ENCODE measurements around the gene FHL2. TPM values are rescaled to one million over a fixed set of nuclear protein-coding genes. Genes with fewer than 3 reads are reported as not detected.

The FHL2 gene
- total RNA-seq, 1 experiment from 2014 or later = 21.1 TPM

DNA sequence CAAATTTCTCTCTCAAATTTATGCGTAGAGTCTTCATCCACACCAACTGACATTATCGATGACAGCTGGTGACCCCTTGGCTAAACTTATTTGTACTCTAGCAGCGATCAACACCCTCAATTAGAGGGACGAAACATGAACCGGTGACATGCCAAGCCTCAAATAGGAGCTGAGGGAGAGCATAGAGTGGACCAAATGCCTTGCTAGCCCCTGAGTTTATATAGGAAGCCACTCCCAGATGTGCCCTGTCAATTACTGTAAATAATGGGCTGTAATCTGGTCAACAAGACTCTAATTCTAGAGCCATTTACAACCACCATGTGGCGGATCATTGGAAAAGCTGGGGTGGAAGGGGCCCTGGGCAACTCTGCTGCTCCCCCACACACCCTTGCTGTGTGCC lies 47.6 kb upstream of the FHL2 start:
- Mint-ChIP-seq H3K36me3 (no peaks in the 10 kb centered on the region), H3K27me3 (ENCODE audit: low read depth) (no peaks in the 10 kb centered on the region; the same call in 1 of the 2 replicates), H3K4me1 (peaks cover 16% of the 10 kb centered on the region), H3K9me3 (no peaks in the 10 kb centered on the region), H3K27ac (no peak overlapping the region), H3K4me3 (no peak overlapping the region)
- DNase-seq (ENCODE audit: low spot score) = no peak
- CTCF ChIA-PET = no interaction called here
- POLR2A ChIA-PET = no interaction called here
- no peak for ATAC-seq
- TF ChIP-seq IRF2 (CRISPR knock-in tag; IDR thresholded peaks at IDR 0.05; ENCODE audit: borderline replicate concordance, low read depth) = no peak
- no peak for TF ChIP-seq ZNF138 (CRISPR knock-in tag; conservative IDR thresholded peaks at IDR 0.05)
- TF ChIP-seq ZNF121 (CRISPR knock-in tag; IDR thresholded peaks at IDR 0.05) = no peak
- TF ChIP-seq CREB1 (CRISPR knock-in tag; IDR thresholded peaks at IDR 0.05) = no peak
- no peak for TF ChIP-seq PRRX2 (CRISPR knock-in tag; IDR thresholded peaks at IDR 0.05)
- no peak for TF ChIP-seq OVOL2 (CRISPR knock-in tag; IDR thresholded peaks at IDR 0.05; ENCODE audit: borderline replicate concordance)
- TF ChIP-seq, protein P1, sequence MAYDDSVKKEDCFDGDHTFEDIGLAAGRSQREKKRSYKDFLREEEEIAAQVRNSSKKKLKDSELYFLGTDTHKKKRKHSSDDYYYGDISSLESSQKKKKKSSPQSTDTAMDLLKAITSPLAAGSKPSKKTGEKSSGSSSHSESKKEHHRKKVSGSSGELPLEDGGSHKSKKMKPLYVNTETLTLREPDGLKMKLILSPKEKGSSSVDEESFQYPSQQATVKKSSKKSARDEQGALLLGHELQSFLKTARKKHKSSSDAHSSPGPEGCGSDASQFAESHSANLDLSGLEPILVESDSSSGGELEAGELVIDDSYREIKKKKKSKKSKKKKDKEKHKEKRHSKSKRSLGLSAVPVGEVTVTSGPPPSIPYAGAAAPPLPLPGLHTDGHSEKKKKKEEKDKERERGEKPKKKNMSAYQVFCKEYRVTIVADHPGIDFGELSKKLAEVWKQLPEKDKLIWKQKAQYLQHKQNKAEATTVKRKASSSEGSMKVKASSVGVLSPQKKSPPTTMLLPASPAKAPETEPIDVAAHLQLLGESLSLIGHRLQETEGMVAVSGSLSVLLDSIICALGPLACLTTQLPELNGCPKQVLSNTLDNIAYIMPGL (CRISPR knock-in tag; IDR thresholded peaks at IDR 0.05) = no peak
- TF ChIP-seq, protein P2, sequence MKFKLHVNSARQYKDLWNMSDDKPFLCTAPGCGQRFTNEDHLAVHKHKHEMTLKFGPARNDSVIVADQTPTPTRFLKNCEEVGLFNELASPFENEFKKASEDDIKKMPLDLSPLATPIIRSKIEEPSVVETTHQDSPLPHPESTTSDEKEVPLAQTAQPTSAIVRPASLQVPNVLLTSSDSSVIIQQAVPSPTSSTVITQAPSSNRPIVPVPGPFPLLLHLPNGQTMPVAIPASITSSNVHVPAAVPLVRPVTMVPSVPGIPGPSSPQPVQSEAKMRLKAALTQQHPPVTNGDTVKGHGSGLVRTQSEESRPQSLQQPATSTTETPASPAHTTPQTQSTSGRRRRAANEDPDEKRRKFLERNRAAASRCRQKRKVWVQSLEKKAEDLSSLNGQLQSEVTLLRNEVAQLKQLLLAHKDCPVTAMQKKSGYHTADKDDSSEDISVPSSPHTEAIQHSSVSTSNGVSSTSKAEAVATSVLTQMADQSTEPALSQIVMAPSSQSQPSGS (CRISPR knock-in tag; IDR thresholded peaks at IDR 0.05; ENCODE audit: borderline replicate concordance, low read depth) = no peak
- no peak for TF ChIP-seq NFYB (CRISPR knock-in tag; conservative IDR thresholded peaks at IDR 0.05; ENCODE audit: low read depth)
- no peak for TF ChIP-seq ZNF423 (CRISPR knock-in tag; IDR thresholded peaks at IDR 0.05)
- TF ChIP-seq, protein P3, sequence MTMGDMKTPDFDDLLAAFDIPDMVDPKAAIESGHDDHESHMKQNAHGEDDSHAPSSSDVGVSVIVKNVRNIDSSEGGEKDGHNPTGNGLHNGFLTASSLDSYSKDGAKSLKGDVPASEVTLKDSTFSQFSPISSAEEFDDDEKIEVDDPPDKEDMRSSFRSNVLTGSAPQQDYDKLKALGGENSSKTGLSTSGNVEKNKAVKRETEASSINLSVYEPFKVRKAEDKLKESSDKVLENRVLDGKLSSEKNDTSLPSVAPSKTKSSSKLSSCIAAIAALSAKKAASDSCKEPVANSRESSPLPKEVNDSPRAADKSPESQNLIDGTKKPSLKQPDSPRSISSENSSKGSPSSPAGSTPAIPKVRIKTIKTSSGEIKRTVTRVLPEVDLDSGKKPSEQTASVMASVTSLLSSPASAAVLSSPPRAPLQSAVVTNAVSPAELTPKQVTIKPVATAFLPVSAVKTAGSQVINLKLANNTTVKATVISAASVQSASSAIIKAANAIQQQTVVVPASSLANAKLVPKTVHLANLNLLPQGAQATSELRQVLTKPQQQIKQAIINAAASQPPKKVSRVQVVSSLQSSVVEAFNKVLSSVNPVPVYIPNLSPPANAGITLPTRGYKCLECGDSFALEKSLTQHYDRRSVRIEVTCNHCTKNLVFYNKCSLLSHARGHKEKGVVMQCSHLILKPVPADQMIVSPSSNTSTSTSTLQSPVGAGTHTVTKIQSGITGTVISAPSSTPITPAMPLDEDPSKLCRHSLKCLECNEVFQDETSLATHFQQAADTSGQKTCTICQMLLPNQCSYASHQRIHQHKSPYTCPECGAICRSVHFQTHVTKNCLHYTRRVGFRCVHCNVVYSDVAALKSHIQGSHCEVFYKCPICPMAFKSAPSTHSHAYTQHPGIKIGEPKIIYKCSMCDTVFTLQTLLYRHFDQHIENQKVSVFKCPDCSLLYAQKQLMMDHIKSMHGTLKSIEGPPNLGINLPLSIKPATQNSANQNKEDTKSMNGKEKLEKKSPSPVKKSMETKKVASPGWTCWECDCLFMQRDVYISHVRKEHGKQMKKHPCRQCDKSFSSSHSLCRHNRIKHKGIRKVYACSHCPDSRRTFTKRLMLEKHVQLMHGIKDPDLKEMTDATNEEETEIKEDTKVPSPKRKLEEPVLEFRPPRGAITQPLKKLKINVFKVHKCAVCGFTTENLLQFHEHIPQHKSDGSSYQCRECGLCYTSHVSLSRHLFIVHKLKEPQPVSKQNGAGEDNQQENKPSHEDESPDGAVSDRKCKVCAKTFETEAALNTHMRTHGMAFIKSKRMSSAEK (CRISPR knock-in tag; IDR thresholded peaks at IDR 0.05; ENCODE audit: borderline replicate concordance) = no peak
- TF ChIP-seq, protein P4, sequence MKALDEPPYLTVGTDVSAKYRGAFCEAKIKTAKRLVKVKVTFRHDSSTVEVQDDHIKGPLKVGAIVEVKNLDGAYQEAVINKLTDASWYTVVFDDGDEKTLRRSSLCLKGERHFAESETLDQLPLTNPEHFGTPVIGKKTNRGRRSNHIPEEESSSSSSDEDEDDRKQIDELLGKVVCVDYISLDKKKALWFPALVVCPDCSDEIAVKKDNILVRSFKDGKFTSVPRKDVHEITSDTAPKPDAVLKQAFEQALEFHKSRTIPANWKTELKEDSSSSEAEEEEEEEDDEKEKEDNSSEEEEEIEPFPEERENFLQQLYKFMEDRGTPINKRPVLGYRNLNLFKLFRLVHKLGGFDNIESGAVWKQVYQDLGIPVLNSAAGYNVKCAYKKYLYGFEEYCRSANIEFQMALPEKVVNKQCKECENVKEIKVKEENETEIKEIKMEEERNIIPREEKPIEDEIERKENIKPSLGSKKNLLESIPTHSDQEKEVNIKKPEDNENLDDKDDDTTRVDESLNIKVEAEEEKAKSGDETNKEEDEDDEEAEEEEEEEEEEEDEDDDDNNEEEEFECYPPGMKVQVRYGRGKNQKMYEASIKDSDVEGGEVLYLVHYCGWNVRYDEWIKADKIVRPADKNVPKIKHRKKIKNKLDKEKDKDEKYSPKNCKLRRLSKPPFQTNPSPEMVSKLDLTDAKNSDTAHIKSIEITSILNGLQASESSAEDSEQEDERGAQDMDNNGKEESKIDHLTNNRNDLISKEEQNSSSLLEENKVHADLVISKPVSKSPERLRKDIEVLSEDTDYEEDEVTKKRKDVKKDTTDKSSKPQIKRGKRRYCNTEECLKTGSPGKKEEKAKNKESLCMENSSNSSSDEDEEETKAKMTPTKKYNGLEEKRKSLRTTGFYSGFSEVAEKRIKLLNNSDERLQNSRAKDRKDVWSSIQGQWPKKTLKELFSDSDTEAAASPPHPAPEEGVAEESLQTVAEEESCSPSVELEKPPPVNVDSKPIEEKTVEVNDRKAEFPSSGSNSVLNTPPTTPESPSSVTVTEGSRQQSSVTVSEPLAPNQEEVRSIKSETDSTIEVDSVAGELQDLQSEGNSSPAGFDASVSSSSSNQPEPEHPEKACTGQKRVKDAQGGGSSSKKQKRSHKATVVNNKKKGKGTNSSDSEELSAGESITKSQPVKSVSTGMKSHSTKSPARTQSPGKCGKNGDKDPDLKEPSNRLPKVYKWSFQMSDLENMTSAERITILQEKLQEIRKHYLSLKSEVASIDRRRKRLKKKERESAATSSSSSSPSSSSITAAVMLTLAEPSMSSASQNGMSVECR (CRISPR knock-in tag; IDR thresholded peaks at IDR 0.05; ENCODE audit: borderline replicate concordance) = no peak
- TF ChIP-seq ZBTB21 (CRISPR knock-in tag; IDR thresholded peaks at IDR 0.05; ENCODE audit: borderline replicate concordance) = no peak
- TF ChIP-seq, protein P5, sequence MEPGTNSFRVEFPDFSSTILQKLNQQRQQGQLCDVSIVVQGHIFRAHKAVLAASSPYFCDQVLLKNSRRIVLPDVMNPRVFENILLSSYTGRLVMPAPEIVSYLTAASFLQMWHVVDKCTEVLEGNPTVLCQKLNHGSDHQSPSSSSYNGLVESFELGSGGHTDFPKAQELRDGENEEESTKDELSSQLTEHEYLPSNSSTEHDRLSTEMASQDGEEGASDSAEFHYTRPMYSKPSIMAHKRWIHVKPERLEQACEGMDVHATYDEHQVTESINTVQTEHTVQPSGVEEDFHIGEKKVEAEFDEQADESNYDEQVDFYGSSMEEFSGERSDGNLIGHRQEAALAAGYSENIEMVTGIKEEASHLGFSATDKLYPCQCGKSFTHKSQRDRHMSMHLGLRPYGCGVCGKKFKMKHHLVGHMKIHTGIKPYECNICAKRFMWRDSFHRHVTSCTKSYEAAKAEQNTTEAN (CRISPR knock-in tag; IDR thresholded peaks at IDR 0.05) = no peak
- TF ChIP-seq, protein P6, sequence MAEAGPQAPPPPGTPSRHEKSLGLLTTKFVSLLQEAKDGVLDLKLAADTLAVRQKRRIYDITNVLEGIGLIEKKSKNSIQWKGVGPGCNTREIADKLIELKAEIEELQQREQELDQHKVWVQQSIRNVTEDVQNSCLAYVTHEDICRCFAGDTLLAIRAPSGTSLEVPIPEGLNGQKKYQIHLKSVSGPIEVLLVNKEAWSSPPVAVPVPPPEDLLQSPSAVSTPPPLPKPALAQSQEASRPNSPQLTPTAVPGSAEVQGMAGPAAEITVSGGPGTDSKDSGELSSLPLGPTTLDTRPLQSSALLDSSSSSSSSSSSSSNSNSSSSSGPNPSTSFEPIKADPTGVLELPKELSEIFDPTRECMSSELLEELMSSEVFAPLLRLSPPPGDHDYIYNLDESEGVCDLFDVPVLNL (CRISPR knock-in tag; IDR thresholded peaks at IDR 0.05; ENCODE audit: borderline replicate concordance, low read depth) = no peak

Measured in WTC11 (cell line).